A549 (cell line): ENCODE measurements around the gene USP25. TPM values are rescaled to one million over a fixed set of nuclear protein-coding genes. Genes with fewer than 3 reads are reported as not detected.

Source experiments
- ATAC-seq, 2 experiments: fragments of 200-7000 bp in 1 of 2; fragments of >200 bp in 1 of 2; cut with Nextera tagmentation in 1 of 2; cut with Tn5 transposase in 1 of 2; 3 replicates each; pipeline versions ENCODE4 v1.8.0 to v1.9.1; 2018 to 2020; ENCODE audit warnings: mild to moderate bottlenecking in 1 of 2, moderate library complexity in 1 of 2
- CTCF ChIA-PET: fragments of 300-600 bp; sonication (Branson Sonifier 250); formaldehyde crosslinking; extraction: SDS; loops from one replicate; lab custom pipeline; 2021; ENCODE audit warnings: antibody characterized with exemption, inconsistent platforms; lab: Yijun Ruan, JAX
- POLR2A ChIA-PET: fragments of 350-600 bp; formaldehyde crosslinking; extraction: SDS; loops from one replicate; lab custom pipeline; 2021; ENCODE audit warnings: antibody characterized with exemption, inconsistent platforms; lab: Yijun Ruan, JAX
- DNase-seq, 2 experiments: peaks; one replicate each; pipeline versions ENCODE4 v3.0.0 to v3.0.0-alpha.2; 2011 to 2016; ENCODE audit warnings: low read depth in 1 of 2, low spot score in 1 of 2
- FAIRE-seq: peaks from 2 replicates; lab custom pipeline; 2011; peaks lifted over from hg19 to GRCh38; lab: Jason Lieb, UNC
- H3K27ac ChIP-seq, 2 experiments: fragments of >200 bp; sonication (Bioruptor Twin); formaldehyde crosslinking; 3 replicates each; pipeline ENCODE4 v1.5.1; 2016 to 2017
- H3K4me1 ChIP-seq: fragments of >200 bp; sonication (Bioruptor Twin); formaldehyde crosslinking; 3 replicates; pipeline ENCODE4 v1.6.1; 2016
- H3K4me2 ChIP-seq: fragments of >200 bp; sonication (Bioruptor Twin); formaldehyde crosslinking; 3 replicates; pipeline ENCODE4 v1.6.1; 2016
- H3K4me3 ChIP-seq: fragments of >200 bp; sonication (Bioruptor Twin); formaldehyde crosslinking; 3 replicates; pipeline ENCODE4 v1.5.1; 2016
- H3K9me3 ChIP-seq: fragments of >200 bp; sonication (Bioruptor Twin); formaldehyde crosslinking; 3 replicates; pipeline ENCODE4 v1.6.1; 2016
- BCL3 ChIP-seq: fragments of >200 bp; sonication (Bioruptor Twin); formaldehyde crosslinking; IDR thresholded peaks from 3 replicates; pipeline ENCODE4 v1.6.1; 2016
- CBX8 ChIP-seq: fragments of 200-600 bp; sonication (generic); IDR thresholded peaks from 2 replicates; pipeline ENCODE4 v1.6.1; 2016
- ESRRA ChIP-seq: fragments of 150-350 bp; IDR thresholded peaks from 2 replicates; pipeline ENCODE4 v1.6.1; 2014; ENCODE audit warnings: mild to moderate bottlenecking, low read length, borderline replicate concordance
- FOSB ChIP-seq: fragments of 250-450 bp; sonication (Bioruptor Pico); IDR thresholded peaks from 2 replicates; pipeline ENCODE4 v1.5.0; 2020; ENCODE audit warnings: mild to moderate bottlenecking, moderate library complexity
- FOSL2 ChIP-seq, 2 experiments: fragments of 450-650 bp in 1 of 2; fragments of >200 bp in 1 of 2; sonication (Bioruptor Twin) in 1 of 2; formaldehyde crosslinking; IDR thresholded peaks; 2 replicates each; pipeline versions ENCODE4 v1.5.0 to v1.6.1; 2016 to 2020; ENCODE audit warnings: mild to moderate bottlenecking in 1 of 2, moderate library complexity in 1 of 2
- HDAC2 ChIP-seq: fragments of 200-600 bp; sonication (generic); IDR thresholded peaks from 2 replicates; pipeline ENCODE4 v1.6.1; 2016
- HEYL ChIP-seq: fragments of 250-450 bp; sonication (Bioruptor Pico); IDR thresholded peaks from 2 replicates; pipeline ENCODE4 v1.8.0; 2021; ENCODE audit warnings: mild to moderate bottlenecking, moderate library complexity
- HOXB5 ChIP-seq: fragments of 250-450 bp; sonication (Bioruptor Pico); IDR thresholded peaks from 2 replicates; pipeline ENCODE4 v1.5.0; 2020; ENCODE audit warnings: mild to moderate bottlenecking, moderate library complexity
- JUNB ChIP-seq: fragments of >200 bp; sonication (Bioruptor Twin); formaldehyde crosslinking; IDR thresholded peaks from 2 replicates; pipeline ENCODE4 v1.6.1; 2016
- NPAS2 ChIP-seq: fragments of 250-450 bp; sonication (Bioruptor Pico); IDR thresholded peaks from 2 replicates; pipeline ENCODE4 v1.8.0; 2022; ENCODE audit warnings: mild to moderate bottlenecking, moderate library complexity, borderline replicate concordance
- NR3C1 ChIP-seq: fragments of >200 bp; sonication (Bioruptor Twin); formaldehyde crosslinking; IDR thresholded peaks from 3 replicates; pipeline ENCODE4 v1.6.1; 2017
- PBX3 ChIP-seq: IDR thresholded peaks from 2 replicates; pipeline ENCODE4 v1.6.1; 2012
- PHF8 ChIP-seq: fragments of 200-600 bp; sonication (generic); IDR thresholded peaks from 2 replicates; pipeline ENCODE4 v1.6.1; 2016; ENCODE audit warnings: low read depth, mild to moderate bottlenecking, antibody characterized with exemption, moderate library complexity, borderline replicate concordance
- POLR2AphosphoS2 ChIP-seq: conservative IDR thresholded peaks from 2 replicates; pipeline ENCODE4 v1.6.1; 2012; ENCODE audit warnings: low read length, improper control_type of control experiment, inconsistent platforms
- REST ChIP-seq: fragments of 200-600 bp; sonication (generic); IDR thresholded peaks from 2 replicates; pipeline ENCODE4 v1.6.1; 2016; ENCODE audit warnings: antibody characterized with exemption, mild to moderate bottlenecking, moderate library complexity
- SMC3 ChIP-seq: fragments of >200 bp; sonication (Bioruptor Twin); formaldehyde crosslinking; IDR thresholded peaks from 3 replicates; pipeline ENCODE4 v1.6.1; 2018; ENCODE audit warnings: inconsistent platforms
- SREBF2 ChIP-seq: fragments of 450-650 bp; IDR thresholded peaks from 2 replicates; pipeline ENCODE4 v1.6.1; 2014; ENCODE audit warnings: mild to moderate bottlenecking, moderate library complexity
- USF2 ChIP-seq: fragments of 450-650 bp; IDR thresholded peaks from 2 replicates; pipeline ENCODE4 v1.6.1; 2014; ENCODE audit warnings: antibody characterized with exemption
- ZFP36 ChIP-seq: fragments of 450-650 bp; IDR thresholded peaks from 2 replicates; pipeline ENCODE4 v1.6.1; 2014; ENCODE audit warnings: borderline replicate concordance; ENCODE audit not compliant: partially characterized antibody
- ZSCAN20 ChIP-seq: fragments of 250-450 bp; sonication (Bioruptor Pico); IDR thresholded peaks from 2 replicates; pipeline ENCODE4 v1.8.0; 2022; ENCODE audit warnings: mild to moderate bottlenecking, moderate library complexity
- WGBS: methylation state at CpG from one replicate; pipeline ENCODE4 v1.1.6; 2017; ENCODE audit errors: missing lambda C conversion rate; 5-methylcytosine and 5-hydroxymethylcytosine counted together
- polyA plus RNA-seq, 4 experiments: library from polyadenylated mRNA; depleted of rRNA in 3 of 4; stranded (reverse); fragments of >200 nt; fragmentation: RNase III in 1 of 4; extraction: RNeasy Plus Mini Kit Qiagen cat#74134 plus additional on column Dnase treatment in 1 of 4; gene quantifications; 2 replicates in 3 of 4; 3 replicates in 1 of 4; pipeline ENCODE4 v1.2.3, GENCODE V29; 2011 to 2017

The USP25 gene
- polyA plus RNA-seq, 2 of the 4 experiments (the other 2 are of a cell fraction): 15.3 to 33.5 TPM

DNA sequence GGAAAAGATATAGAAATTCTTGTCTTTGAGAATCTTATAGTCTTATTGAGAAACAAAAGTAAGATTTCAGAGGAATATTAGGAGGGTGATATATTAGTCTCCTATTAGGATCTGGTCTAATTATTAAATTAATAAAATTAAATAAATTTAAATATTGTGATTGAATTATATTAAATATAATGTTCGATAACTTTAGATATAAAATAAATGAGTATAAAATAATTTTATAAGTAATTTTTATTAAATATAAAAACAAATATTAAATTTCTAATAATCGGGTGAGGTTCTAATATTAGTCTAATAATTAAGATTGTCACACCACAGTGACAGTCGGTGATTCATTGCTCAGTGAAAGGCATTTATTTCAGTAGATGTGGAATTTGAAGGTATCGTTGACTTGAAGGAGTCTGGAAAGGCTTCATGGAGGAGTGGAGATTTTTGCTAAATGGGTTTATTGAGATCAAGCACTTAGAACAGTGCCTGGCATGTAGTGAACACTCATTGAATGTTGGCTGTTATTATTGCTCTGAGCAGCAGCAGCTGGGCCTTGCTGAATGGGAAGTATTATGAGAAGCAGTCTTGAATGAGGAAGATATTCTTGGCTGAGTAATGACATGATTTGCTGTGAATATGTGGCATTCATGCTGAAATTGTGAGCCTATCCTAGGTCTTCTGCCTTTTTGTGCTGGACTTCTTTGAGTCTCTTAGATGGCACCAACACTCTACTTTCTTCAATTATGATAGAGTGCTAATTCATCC lies 74.6 kb downstream of the USP25 start (continued):
- TF ChIP-seq ZSCAN20 (CRISPR knock-in tag) (no peak), CBX8 (no peak), FOSL2 (IDR thresholded peaks at IDR 0.05) (no peak), FOSL2 (CRISPR knock-in tag; IDR thresholded peaks at IDR 0.05) (no peak), ZFP36 (no peak)

DNA sequence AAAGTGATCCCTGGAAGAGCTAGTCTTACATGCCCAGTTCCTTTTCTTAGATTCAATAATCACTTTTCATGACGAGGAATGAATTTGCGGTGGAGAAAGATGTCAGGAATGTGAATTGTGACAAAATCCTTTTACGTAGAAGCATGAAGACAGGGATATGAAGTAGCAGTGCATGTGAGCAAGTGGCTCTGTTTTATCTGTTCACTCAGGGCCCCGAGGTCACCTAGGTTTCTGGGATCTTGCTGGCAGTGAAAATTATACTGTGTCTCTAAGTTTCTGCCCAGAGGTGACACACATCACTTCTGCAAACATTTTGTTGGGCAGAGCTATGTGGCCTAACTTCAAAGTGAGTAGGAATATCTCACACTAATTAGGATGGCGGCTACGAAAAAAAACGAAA lies 79.3 kb downstream of the USP25 start:
- H3K9me3 ChIP-seq: no peaks in the 10 kb centered on the region
- WGBS: 88% methylated on average over 7 of the region's 7 CpGs
- CTCF ChIA-PET: no interaction called here
- no peak overlapping the region for H3K4me3 ChIP-seq
- peaks cover 6% of the 10 kb centered on the region; the same call in 1 of the 3 replicates for H3K4me1 ChIP-seq
- POLR2A ChIA-PET: no interaction called here
- TF ChIP-seq HEYL (CRISPR knock-in tag): no peak
- TF ChIP-seq FOSL2 (IDR thresholded peaks at IDR 0.05): no peak
- TF ChIP-seq FOSL2 (CRISPR knock-in tag; IDR thresholded peaks at IDR 0.05): no peak
- no peak for TF ChIP-seq CBX8
- no peak for TF ChIP-seq HDAC2
- no peak for TF ChIP-seq BCL3
- no peak overlapping the region for H3K4me2 ChIP-seq
- FAIRE-seq: no peak
- H3K27ac ChIP-seq: no peak overlapping the region
- DNase-seq: no peak
- no peak for ATAC-seq

- H3K4me2 ChIP-seq: no peak overlapping the region
- no peak for ATAC-seq
- no peak for DNase-seq
- 66% methylated on average over 3 of the region's 3 CpGs for WGBS
- H3K27ac ChIP-seq: no peak overlapping the region
- H3K4me3 ChIP-seq: no peak overlapping the region
- POLR2A ChIA-PET: no interaction called here
- H3K9me3 ChIP-seq: no peaks in the 10 kb centered on the region
- peaks cover 6% of the 10 kb centered on the region; the same call in 1 of the 3 replicates for H3K4me1 ChIP-seq
- no peak for FAIRE-seq
- TF ChIP-seq HEYL (CRISPR knock-in tag) (no peak), JUNB (no peak), SREBF2 (no peak), USF2 (no peak), NR3C1 (no peak), PHF8 (no peak), POLR2AphosphoS2 (no peak), SMC3 (no peak), REST (no peak), NPAS2 (CRISPR knock-in tag) (no peak), FOSL2 (IDR thresholded peaks at IDR 0.05) (no peak), FOSL2 (CRISPR knock-in tag; IDR thresholded peaks at IDR 0.05) (no peak), FOSB (no peak), PBX3 (no peak), ESRRA (no peak), HOXB5 (CRISPR knock-in tag) (no peak)
- CTCF ChIA-PET: no interaction called here
These were observed 80.0 kb downstream of the USP25 start for GRCh38 chr21:15809818-15810217.
